GM19324 (cell line): ENCODE measurements around the gene MFSD2B.
A peak's percentile ranks its signal among the peaks of the same experiment; 100 is the strongest.
"Not testable (repeated sequence)": the region's sequence is repeated elsewhere in the genome, so short reads cannot be mapped to it uniquely, and the experiment has no call there.

Experiments
- ATAC-seq: cut with Tn5 transposase; IDR thresholded peaks from one replicate; pipeline ENCODE4 v1.9.1; 2021; ENCODE audit warnings: mild to moderate bottlenecking, moderate library complexity; ENCODE audit not compliant: unreplicated experiment, low FRiP score

The MFSD2B gene

DNA sequence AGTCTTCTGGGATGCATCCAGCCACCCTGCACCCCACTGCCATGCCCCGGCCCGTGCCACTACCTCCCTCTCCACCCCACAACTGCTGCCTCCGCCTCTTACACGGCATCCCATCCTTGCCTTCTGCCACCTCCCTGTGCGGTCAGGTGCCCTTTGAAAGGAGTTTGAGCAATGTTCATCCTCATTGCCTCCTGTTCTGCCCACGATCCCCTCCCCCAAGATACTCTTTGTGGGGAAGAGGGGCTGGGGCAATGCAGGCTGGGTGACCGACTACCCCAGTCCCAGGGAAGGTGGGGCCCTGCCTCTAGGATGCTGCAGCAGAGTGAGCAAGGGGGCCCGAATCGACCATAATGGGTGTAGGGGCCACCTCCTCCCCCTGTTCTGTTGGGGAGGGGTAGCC is 8.4 kb downstream of the MFSD2B start:
- ATAC-seq = no peak

DNA sequence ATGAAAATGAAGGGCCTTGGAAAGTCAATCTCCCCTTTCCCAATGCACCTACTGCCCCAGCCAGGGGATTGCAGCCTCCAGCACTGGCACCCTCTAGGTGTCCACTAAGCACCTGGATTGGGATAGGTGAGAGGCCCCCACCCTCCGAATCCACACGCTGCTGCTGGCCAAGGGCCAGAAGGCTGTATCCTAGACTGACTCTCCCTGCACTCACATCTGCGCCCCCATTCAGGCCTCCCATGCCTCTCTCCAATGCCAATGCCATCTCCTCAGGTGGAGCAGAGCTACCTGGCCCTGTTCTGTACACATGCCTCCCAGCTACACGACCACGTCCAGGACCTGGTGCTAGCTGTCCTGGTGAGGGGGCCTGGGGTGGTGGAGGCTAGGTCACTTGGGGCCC is 9.8 kb downstream of the MFSD2B start:
- no peak for ATAC-seq

DNA sequence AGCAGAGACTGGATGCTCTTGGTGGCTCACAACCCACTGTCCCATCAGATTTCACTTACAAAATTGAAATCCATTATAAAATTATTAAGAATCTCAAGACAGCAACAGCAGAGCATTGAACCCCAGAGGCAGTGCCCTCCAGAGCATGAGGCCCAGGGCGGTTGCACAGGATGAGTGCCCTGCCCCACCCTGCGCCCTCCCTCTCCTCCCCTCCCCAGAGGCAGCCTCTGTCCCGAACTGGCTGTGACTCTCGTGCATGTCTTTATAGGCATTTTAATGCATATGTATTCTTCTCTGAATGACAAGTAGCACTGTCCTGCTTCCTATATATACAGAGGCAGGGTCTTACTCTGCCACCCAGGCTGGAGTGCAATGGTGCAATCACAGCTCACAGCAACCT is 10.4 kb downstream of the MFSD2B start:
- ATAC-seq = no peak

DNA sequence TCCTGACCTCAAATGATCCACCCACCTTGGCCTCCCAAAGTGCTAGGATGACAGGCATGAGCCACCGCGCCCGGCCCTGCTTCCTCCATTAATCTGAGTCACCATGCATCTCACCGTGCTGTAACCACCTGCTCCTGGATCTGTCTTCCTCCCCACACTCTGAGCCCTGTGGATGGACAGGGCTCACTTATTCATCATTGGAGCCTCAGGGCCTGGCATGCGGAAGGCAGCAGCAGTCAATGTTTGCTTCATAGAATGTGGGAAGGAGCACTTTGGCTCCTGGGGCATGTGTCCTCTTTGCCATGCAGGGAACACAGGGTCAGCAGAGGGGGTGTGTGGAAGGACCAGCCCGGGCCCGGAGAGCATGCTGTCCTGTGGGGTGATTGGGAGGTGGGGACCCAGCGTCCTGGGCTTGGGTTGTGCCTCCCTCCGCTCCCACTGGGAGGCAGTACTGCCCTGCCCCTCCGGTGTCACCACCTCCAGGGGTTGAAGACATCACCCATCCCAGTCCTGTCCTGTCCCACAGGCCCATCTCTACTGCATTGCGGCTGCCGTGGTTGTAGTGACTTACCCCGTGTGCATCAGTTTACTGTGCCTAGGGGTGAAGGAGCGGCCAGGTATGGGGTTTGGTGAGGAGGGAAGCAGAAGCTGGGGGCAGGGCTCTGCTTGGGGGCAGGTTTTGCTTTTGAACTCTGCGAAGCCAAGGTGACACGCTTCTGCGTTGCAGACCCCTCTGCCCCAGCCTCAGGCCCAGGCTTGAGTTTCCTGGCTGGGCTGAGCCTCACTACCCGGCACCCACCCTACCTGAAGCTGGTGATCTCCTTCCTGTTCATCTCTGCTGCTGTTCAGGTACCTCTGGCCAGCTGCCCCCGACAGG is 11.5 kb downstream of the MFSD2B start:
- ATAC-seq = no peak

DNA sequence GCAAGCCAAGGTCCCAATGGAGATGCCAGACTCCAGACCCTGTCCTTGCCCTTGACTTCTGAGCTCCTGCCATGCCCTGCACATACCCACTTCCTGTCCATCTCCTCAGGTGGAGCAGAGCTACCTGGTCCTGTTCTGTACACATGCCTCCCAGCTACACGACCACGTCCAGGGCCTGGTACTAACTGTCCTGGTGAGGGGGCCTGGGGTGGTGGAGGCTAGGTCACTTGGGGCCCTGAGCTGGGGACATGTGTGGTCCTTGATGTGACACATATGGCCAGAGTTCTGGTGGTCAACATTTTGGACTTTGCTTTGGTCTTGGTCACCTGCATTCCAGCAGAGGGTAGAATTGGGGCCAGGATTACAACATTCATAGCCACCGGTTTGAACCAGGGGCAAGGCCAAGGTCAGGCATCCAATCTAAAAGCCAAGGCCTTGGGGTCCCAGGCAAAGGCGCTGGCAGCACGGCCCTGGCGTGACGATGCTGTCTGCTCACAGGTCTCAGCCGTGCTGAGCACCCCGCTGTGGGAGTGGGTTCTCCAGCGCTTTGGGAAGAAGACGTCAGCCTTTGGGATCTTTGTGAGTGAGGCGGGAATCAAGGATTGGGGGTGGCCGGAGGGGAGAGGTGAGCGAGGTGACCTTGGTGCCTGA is 12.6 kb downstream of the MFSD2B start:
- ATAC-seq = no peak

DNA sequence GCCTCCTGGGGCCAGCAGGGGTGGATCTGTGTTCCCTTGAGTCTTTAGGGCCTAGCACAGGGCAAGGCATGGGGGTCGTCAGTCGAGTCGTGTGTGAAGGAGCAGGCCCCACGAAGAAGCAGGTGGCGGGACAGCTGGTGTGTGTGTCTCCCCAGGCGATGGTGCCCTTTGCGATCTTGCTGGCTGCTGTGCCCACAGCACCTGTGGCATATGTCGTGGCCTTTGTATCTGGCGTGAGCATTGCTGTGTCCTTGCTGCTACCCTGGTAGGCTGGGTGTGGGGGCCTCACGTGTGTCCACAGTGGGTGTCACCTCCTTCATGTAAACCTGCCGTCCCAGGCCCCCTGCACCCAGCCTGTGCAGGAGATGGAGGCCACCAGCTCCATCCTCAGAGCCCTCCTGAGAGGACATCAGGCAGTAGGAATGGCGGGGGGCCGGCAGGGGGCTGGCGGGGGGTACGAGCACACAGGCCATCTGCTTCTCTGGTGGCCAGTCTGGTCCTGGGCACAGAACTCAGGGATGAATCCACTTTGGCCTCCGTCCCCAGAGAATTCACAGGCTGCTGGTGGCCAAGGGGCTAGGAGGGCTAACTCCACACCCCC is 13.2 kb downstream of the MFSD2B start:
- no peak for ATAC-seq

DNA sequence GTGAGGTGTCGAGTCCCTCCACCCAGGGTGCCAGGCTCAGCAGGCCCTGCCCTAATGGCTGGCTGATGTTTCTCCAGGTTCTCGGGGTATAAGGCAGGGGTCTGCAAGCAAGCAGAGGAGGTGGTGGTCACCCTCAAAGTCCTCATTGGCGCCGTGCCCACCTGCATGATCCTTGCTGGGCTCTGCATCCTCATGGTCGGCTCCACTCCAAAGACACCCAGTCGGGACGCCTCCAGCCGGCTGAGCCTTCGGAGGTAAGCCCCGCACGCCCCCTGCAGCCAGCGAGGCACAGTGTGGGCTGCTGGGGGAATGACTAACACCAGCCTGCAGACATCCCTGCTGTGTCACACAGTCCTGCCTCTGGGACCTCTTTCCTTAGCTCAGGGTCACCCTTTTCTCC is 14.1 kb downstream of the MFSD2B start:
- no peak for ATAC-seq

DNA sequence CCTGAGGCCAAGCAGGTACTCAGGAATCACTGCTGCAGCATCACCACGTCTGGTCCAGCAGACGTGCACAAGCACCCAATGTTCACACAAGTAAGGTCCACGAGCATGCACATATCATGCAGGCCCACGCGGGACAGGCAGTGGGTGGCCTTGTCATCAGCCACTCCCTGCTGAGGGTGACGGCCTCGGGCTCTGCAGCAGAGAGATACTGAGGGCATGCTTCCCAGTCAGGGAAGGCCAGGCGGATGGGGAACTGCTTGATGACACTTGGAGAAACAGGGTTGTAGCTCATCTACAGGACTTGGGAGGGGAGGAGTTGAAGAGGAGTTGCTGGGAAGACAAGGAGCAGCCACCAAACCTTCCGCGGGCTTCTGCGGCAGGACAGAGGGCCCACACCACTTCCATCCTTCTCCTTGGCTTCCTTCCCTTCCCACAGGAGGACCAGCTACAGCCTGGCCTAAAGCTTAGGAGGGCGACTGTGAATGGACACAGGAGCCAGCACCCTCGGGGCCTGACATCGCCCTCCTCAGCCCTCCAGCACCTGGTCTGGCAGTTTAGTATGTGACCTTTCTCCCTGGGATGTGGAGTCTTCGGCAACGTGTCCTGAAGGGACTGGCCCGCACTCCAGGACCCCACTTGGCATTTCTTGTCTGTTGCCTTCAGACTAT is 15.2 kb downstream of the MFSD2B start:
- ATAC-seq = no peak

DNA sequence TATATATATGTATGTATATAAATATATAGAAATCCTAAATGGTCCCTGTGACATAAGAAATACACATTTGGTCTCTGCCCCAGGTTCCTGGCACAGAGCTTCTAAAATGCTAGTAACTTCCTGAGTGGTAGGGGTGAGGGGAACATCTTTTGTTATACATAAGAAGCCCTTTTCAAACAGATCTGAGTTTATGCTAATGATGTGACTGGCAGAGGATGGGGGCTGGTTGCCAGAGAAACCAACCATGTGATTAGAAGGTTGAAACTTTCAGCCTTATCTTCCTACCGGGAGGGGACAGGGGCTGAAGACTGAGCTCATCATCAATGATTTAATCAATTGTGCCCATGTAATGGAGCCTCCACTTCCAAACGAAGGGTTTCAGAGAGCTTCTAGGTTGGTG is 16.3 kb downstream of the MFSD2B start:
- ATAC-seq = no peak

DNA sequence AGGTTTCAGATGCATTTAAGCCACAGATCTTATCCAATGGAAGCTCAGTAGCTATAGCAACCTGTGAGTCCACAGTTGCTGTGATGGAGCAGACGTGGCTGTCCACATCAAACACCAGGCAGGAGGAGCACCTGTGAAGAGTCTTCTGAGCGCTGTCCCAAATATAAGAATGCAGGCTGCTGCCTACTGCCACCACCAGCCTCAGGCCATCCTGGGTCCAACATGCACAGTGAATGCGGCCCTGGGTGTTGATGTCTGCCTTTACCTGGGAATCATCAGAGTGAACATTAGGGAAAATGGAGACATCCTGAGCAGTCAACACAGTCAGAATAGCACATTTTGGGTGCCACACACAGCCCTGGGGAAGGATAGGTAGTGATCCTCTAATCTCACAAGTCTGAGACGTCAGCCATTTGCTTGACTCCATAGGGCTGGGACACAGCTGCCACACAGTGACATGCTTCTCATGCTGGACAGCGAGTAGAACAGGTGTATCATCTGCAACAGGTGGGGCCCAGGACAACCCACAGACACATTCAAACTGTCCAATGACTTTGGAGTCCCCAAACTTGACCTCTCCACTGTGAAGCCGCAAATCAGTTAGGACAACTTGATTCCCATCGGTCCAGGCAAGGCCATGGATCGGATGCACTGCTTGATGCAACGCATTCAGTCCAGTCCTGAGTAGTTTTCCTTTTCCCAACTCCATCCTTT is 29.1 kb downstream of the MFSD2B start:
- ATAC-seq = no peak

DNA sequence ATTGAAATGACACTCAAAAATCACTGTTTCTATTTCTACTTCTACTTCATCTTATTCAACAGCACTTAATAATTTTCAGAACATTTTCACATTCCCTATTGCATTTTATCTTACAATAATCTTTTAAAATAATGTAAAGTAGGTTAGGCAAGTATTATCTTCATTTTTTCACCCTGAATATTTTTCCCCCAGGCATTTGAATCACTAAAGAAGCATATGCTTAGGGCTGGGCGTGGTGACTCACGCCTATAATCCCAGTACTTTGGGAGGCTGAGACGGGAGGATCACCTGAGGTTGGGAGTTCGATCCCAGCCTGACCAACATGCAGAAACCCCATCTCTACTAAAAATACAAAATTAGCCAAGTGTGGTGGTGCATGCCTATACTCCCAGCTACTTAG is 30.6 kb downstream of the MFSD2B start:
- no peak for ATAC-seq

DNA sequence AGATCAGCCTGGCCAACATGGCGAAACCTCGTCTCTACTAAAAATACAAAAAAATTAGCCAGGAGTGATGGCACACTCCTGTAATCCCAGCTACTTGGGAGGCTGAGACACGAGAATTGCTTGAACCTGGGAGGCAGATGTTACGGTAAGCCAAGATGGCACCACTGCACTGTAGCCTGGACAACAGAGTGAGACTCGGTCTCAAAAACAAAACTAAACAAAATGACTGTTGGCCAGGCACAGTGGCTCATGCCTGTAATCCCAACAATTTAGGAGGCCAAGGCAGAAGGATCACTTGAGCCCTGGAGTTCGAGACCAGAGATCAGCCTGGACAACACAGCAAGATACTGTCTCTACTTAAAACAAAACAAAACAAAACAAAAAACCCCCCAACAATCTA is 33.2 kb downstream of the MFSD2B start:
- ATAC-seq = not testable (repeated sequence)

DNA sequence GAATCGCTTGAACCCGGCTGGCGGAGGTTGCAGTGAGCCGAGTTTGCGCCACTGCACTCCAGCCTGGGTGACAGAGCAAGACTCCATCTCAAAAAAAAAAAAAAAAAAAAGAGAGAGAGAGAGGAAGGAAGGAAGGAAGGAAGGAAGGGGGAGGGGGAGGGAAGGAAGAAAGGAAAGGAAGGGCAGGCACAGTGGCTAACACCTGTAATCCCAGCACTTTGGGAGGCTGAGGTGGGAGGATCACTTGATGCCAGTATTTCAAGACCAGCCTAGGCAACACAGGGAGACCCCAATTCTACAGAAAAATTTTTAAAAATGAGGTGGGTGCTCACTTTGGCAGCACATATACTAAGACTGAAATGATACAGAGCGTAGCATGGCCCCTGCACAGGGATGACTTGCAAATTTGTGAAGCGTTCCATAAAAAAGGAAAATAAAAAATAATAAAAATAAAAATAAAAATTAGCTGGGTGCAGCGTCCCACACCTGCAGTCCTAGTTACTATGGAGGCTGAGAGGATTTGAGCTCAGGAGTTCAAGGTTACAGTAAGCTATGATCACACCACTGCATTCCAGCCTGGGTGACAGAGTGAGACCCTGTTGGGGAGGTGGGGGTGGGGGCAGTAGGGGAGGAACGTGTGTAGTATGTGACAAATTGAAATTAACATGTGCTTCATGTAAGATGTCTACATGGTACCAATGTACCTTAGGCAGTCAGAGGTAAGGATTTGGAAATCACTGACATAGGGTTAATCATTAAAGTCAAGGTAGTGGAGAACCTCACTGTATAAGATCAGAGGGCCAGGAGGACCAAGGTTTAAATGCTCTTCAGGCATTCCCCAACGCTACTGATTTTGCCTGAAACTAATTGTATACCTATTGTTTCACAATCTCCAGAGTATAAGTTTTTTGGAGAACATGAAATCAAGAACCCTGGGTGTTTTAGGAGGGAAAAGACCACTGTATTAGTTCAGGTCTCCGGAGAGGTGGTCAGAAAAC is 35.9 kb downstream of the MFSD2B start:
- ATAC-seq = no peak

DNA sequence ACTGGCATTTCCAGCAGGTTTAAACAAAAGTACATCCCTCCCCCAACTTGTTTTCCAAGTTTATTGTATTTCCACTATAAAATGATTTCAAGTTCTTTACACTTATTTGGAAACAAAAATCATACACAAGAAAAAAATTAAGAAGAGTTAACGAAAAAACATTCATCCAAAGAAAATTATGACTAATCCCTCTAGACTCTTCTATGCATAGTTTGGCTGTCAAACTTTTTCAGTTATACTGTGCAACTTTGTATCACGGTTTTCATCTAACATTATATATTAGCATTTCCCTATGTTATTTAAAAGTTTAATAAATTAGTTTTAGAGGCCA is 36.7 kb downstream of the MFSD2B start:
- ATAC-seq = no peak

DNA sequence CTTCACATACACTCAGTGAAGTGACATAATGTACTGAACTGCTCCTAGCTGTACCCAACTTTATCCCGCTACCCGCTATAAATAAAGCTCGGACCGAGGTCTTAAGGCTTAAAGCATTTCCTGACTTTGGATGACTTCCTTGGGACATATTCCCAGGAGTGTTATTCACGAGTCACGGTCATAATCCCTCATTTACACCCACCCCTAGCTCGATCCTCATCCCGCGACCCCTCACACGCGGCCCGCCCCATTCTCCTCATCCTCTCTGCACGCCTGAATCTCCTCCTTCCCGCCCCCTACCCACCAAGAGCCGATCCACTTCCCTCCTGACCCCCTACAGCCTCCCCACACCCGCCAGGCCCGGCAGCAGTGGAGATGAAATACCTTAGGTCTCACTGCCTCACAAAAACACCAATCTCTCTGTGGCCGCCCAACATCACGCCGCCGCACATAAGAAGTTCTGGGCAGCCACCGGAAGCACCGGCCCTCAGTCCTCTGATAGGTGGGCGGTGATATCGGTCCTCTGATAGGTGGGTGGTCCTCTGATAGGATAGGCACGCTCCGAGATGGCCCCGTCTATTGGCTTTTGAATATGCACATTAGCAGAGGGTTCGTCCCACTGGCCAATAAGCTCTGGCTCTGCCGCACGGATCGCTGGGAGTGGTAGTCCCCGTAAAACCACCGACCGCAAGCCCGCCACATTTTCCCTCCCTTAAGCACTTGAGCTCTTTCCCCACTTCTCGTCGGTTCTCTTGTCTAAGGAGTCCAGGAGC is 37.2 kb downstream of the MFSD2B start, which contains the start of gene WDCP:
Gene WDCP (minus strand): TSS at position 462 of the 773 bp plus-strand sequence. CDS start 7,897 bp downstream, outside the sequence.
- ATAC-seq = peak; percentile 99

DNA sequence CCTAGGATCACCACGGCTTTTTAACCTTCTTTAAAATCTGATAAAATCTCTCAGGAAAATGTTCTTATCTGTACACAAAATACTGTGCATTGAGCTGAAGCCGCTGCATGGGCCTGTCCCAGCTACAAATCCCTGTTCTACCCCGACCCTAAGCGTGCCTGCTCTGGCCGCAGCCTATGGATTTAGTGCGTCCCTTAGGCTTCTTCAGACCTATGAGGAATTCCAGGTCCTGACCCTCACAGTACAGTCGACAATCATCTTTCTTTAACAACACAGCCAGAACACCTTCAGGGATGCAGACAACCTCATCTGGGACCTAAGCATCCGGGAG is 37.8 kb downstream of the MFSD2B start:
- ATAC-seq = no peak

DNA sequence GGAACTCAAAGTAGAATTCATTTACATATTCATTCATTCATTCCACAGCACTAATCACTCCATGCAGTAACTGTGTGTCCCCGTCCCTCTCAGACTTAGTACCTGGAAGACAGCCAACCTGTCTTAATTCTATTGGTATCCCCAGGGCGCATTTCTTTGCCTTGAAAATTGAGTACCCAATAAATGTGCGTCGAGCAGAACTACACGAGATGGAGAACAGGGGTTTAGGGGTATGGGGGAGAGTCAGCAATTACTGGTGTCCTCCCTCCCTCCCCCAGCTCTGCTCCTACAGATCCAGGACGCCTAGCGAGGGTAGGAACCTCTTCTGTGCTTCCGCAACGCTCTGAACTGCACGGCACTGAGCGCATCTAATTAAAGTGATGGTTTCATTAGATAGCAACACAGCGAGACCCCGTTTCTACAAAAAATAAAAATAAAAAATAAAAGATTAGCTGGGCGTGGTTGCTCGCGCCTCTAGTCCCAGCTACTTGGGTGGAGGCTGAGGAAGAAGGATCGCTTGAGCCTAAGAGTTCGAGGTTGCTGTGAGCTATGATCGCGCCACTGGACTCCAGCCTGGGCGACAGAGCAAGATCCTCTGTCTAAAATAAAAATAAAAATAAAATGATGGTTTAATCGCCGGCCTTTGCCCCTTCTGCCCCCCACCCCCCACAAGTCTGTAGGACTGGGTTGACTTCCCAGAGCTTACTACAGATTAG is 39.0 kb downstream of the MFSD2B start:
- no peak for ATAC-seq

DNA sequence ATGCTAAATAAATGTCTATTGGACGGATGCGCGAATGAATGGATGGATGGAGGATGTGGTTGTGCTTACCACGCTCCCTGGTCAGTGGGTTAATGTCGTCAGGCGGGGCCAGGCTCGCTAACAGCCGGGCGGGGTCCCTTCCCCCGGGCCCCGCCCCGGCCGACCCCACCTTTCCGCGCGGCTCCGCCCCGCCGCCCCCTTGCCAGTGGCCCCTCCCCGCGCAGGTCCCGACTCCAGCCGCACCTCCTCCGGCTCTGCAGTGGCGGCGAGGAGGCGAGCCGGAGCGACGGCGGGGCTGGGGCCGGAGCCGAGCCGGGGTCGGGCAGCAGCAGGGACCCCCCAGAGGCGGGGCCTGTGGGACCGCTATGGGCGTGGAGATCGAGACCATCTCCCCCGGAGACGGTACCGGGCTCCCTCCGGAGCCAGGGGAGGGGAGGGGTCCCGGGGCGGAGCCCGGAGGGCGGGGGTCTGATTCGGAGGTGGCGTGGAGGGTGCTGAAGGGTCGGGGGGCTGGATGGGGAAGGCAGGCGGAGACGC is 39.7 kb downstream of the MFSD2B start, which contains the start of gene FKBP1B:
Gene FKBP1B (plus strand): TSS at position 257 of the 537 bp plus-strand sequence. CDS start 109 bp downstream, at position 366.
- no peak for ATAC-seq
